ENCODE measurements around the gene EBF3. TPM values are rescaled to one million over a fixed set of nuclear protein-coding genes. Genes with fewer than 3 reads are reported as not detected.

Gene EBF3
- total and polyA plus RNA-seq, 2 donors (not counting 3 experiments of a cell fraction or from before 2014, with no cell fraction given) = 0.92 to 2.7 TPM

DNA sequence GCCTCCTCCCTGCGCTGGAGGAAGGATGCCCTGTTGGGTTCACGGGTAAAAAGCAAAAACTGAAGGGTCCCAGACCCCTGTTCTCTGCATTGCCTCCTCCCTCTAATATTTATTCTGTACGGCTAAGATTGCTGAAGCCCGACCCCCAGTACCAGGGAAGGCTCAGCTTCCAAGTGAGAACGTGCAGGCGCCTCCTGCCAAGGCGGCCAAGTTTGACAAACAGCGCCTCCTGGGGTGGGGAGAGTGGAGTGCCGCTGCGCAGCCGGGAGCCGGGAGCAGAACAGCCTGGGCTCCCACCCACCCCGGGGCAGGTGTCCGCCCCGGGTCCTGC, 4.7 kb upstream of the EBF3 start:
- no peak overlapping the region for H3K27ac ChIP-seq (ENCODE audit: insufficient read depth, low read depth, low read length)
- intact Hi-C loops (cut with micrococcal nuclease) (loop anchor here (1.0 kb wide), 2 partner anchors 80 to 938 kb away; no protein-coding TSS in a partner anchor), dilution Hi-C loops (cut with MboI; ENCODE audit: extremely low pct_ligation_motif_present, low sequenced_read_pairs) (no loop called here)
- POLR2A ChIA-PET = no interaction called here
- no peak overlapping the region for H3K4me3 ChIP-seq (replicated peaks in 1 of 3; ENCODE audit: insufficient read depth in 1 of 3, low read depth in 1 of 3, low read length in 3 of 3)
- no peaks in the 10 kb centered on the region for H3K4me1 ChIP-seq (ENCODE audit: control insufficient read depth, extremely low read depth, insufficient read depth, low read length)
- TF ChIP-seq, protein P1, sequence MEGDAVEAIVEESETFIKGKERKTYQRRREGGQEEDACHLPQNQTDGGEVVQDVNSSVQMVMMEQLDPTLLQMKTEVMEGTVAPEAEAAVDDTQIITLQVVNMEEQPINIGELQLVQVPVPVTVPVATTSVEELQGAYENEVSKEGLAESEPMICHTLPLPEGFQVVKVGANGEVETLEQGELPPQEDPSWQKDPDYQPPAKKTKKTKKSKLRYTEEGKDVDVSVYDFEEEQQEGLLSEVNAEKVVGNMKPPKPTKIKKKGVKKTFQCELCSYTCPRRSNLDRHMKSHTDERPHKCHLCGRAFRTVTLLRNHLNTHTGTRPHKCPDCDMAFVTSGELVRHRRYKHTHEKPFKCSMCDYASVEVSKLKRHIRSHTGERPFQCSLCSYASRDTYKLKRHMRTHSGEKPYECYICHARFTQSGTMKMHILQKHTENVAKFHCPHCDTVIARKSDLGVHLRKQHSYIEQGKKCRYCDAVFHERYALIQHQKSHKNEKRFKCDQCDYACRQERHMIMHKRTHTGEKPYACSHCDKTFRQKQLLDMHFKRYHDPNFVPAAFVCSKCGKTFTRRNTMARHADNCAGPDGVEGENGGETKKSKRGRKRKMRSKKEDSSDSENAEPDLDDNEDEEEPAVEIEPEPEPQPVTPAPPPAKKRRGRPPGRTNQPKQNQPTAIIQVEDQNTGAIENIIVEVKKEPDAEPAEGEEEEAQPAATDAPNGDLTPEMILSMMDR (IDR thresholded peaks at IDR 0.05; ENCODE audit: extremely low read depth in 1 of 2, insufficient read depth in 1 of 2, low read depth in 1 of 2, low read length in 2 of 2) = peak; percentile 63 to 84
- TF ChIP-seq GATA2 (IDR thresholded peaks at IDR 0.05; ENCODE audit: insufficient read depth, insufficient read length, low read depth, low read length) = no peak
- no TSS peak for BruUV-seq (replicated peaks)
- no peak overlapping the region for H3K9ac ChIP-seq (replicated peaks; ENCODE audit: extremely low read depth, insufficient read depth, low read length)
- CTCF ChIA-PET = interaction anchor here (0.6 to 4.2 kb wide), 8 partner anchors 12 to 1757 kb away, joined by 3 to 47 read pairs (median 4); no protein-coding TSS in a partner anchor
- no peaks in the 10 kb centered on the region for H3K9me3 ChIP-seq (replicated peaks; ENCODE audit: control insufficient read depth, insufficient read depth, low read length)
- H3K4me2 ChIP-seq (ENCODE audit: insufficient read depth, low read length) = no peak overlapping the region
- no peaks in the 10 kb centered on the region for H4K20me1 ChIP-seq (replicated peaks; ENCODE audit: control insufficient read depth, extremely low read depth, insufficient read depth, low read length)
- H3K36me3 ChIP-seq (ENCODE audit: control insufficient read depth in 2 of 2, extremely low read depth in 1 of 2, insufficient read depth in 2 of 2, low read length in 2 of 2) = no peaks in the 10 kb centered on the region
- H3K79me2 ChIP-seq (ENCODE audit: control insufficient read depth, insufficient read depth, low read length) = no peaks in the 10 kb centered on the region
- DNase-seq (ENCODE audit: low read depth, low spot score) (peak; percentile 36), FAIRE-seq (peak; percentile 15)
- no peak overlapping the region for H2AFZ ChIP-seq (ENCODE audit: low read depth, low read length)
- peaks cover 71 to 88% of the 10 kb centered on the region in 2 experiments for H3K27me3 ChIP-seq (ENCODE audit: control insufficient read depth in 2 of 2, insufficient read depth in 2 of 2, low read length in 2 of 2)
- no peaks in the 10 kb centered on the region for H3K9me1 ChIP-seq (replicated peaks; ENCODE audit: control insufficient read depth, extremely low read depth, insufficient read depth, low read length)

DNA sequence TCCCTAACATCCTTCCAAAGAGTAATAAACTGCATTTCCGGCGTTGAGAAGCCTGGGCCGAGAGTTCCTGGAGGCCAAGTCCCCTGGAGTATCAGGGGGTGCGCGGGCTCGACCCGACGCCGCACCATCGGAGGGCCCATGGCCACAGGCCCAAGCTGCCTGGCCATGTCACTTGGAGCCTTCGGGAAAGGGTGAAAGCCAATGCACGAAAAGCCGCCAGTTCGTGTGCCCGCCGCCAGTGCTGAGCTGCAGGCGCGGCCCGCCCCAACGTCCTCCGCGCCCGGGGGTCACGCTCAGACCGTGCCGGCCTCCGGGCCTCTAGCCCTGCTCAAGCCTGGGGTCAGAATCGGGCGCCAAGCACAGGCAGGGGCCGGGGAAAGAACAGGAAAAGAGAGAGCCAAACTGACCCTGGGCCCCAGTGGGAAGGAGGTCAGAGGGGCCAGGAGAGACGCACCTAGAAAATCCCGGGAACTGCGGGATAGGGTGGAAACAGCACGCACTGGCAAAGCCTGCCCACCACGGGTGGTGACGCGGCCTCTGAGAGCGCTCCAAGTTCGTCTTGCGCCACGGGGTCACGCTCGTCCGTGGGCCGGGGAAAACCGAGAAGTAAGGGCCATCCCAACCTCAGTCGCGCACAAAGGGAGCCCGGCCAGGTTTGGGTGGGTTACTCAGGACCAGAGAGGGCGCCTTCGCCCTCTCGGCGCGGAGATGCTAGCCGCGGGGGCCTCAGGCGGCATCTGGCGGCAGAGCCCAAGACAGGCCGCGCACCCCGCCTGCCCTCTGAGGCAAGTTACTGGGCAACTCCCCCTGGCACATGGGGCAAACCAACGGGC, 4.2 kb upstream of the EBF3 start:
- Histone ChIP-seq H3K27ac (ENCODE audit: insufficient read depth, low read depth, low read length) (no peak overlapping the region), H3K4me2 (ENCODE audit: insufficient read depth, low read length) (no peak overlapping the region), H3K9me1 (replicated peaks; ENCODE audit: control insufficient read depth, extremely low read depth, insufficient read depth, low read length) (no peaks in the 10 kb centered on the region), H3K4me1 (ENCODE audit: control insufficient read depth, extremely low read depth, insufficient read depth, low read length) (peaks cover 2% of the 10 kb centered on the region), H3K36me3 (ENCODE audit: control insufficient read depth in 2 of 2, extremely low read depth in 1 of 2, insufficient read depth in 2 of 2, low read length in 2 of 2) (no peaks in the 10 kb centered on the region), H2AFZ (ENCODE audit: low read depth, low read length) (no peak overlapping the region), H3K9me3 (replicated peaks; ENCODE audit: control insufficient read depth, insufficient read depth, low read length) (no peaks in the 10 kb centered on the region), H3K79me2 (ENCODE audit: control insufficient read depth, insufficient read depth, low read length) (no peaks in the 10 kb centered on the region), H3K9ac (replicated peaks; ENCODE audit: extremely low read depth, insufficient read depth, low read length) (no peak overlapping the region), H3K4me3 (replicated peaks in 1 of 3; ENCODE audit: insufficient read depth in 1 of 3, low read depth in 1 of 3, low read length in 3 of 3) (no peak overlapping the region), H4K20me1 (replicated peaks; ENCODE audit: control insufficient read depth, extremely low read depth, insufficient read depth, low read length) (no peaks in the 10 kb centered on the region), H3K27me3 (ENCODE audit: control insufficient read depth in 2 of 2, insufficient read depth in 2 of 2, low read length in 2 of 2) (peaks cover 67 to 84% of the 10 kb centered on the region in 2 experiments)
- CTCF ChIA-PET = interaction anchor here (0.6 to 4.2 kb wide), 8 partner anchors 12 to 1757 kb away, joined by 3 to 47 read pairs (median 4); no protein-coding TSS in a partner anchor
- no peak for FAIRE-seq
- TF ChIP-seq EZH2 (IDR thresholded peaks at IDR 0.05; ENCODE audit: borderline replicate concordance, low read depth, low read length, severe bottlenecking) = peak; percentile 3
- TF ChIP-seq, protein P1 (IDR thresholded peaks at IDR 0.05; ENCODE audit: extremely low read depth in 1 of 2, insufficient read depth in 1 of 2, low read depth in 1 of 2, low read length in 2 of 2) = no peak
- intact Hi-C loops (cut with micrococcal nuclease) = no loop called here
- POLR2A ChIA-PET = no interaction called here
- dilution Hi-C loops (cut with MboI; ENCODE audit: extremely low pct_ligation_motif_present, low sequenced_read_pairs) = no loop called here
- DNase-seq (ENCODE audit: low read depth, low spot score) = no peak
- no TSS peak for BruUV-seq (replicated peaks)
